KOPT-K1 (cell line): ENCODE data around the gene AQP6.

Source experiments
- H3K27ac ChIP-seq: fragments of 200-600 bp; sonication (generic); 2 replicates; pipeline ENCODE4 v1.5.1; 2016; ENCODE audit warnings: antibody characterized with exemption, mild to moderate bottlenecking, low read depth, low read length; ENCODE audit not compliant: poor library complexity, severe bottlenecking
- H3K36me3 ChIP-seq: fragments of 200-600 bp; sonication (generic); 2 replicates; pipeline ENCODE4 v1.5.1; 2017; ENCODE audit warnings: antibody characterized with exemption, mild to moderate bottlenecking, low read length, moderate library complexity; ENCODE audit not compliant: insufficient read depth
- H3K9me3 ChIP-seq: fragments of 200-600 bp; sonication (generic); 2 replicates; pipeline ENCODE4 v1.5.1; 2017; ENCODE audit warnings: antibody characterized with exemption, low read length, mild to moderate bottlenecking; ENCODE audit not compliant: insufficient read depth, poor library complexity, severe bottlenecking

AQP6 gene

GRCh38 chr12:49948866-49949845, 23.6 kb upstream of the AQP6 start:
- Histone ChIP-seq H3K9me3 (no peaks in the 10 kb centered on the region), H3K36me3 (no peaks in the 10 kb centered on the region), H3K27ac (no peak overlapping the region)

- H3K27ac ChIP-seq: no peak overlapping the region
- H3K36me3 ChIP-seq: no peaks in the 10 kb centered on the region
- H3K9me3 ChIP-seq: no peaks in the 10 kb centered on the region
These were observed 22.9 kb upstream of the AQP6 start for GRCh38 chr12:49949866-49950265.

GRCh38 chr12:49950273-49951251, 22.2 kb upstream of the AQP6 start, which contains the start of gene AQP2:
Gene AQP2 (plus strand): TSS chr12:49950737. CDS start chr12:49950831, 94 bp downstream.
- Histone ChIP-seq H3K27ac (no peak within 1 kb of the TSS), H3K9me3 (no peaks in the 10 kb centered on the region), H3K36me3 (no peaks in the 10 kb centered on the region)

GRCh38 chr12:49951411-49952240, 21.1 kb upstream of the AQP6 start:
- H3K36me3 ChIP-seq: no peaks in the 10 kb centered on the region
- no peak overlapping the region for H3K27ac ChIP-seq
- H3K9me3 ChIP-seq: no peaks in the 10 kb centered on the region

GRCh38 chr12:49952391-49953055, 20.2 kb upstream of the AQP6 start:
- Histone ChIP-seq H3K27ac (no peak overlapping the region), H3K36me3 (no peaks in the 10 kb centered on the region), H3K9me3 (no peaks in the 10 kb centered on the region)

- Histone ChIP-seq H3K27ac (no peak overlapping the region), H3K36me3 (no peaks in the 10 kb centered on the region)
These were observed 19.6 kb upstream of the AQP6 start for GRCh38 chr12:49953151-49953550.

GRCh38 chr12:49953961-49954846, 18.5 kb upstream of the AQP6 start:
- Histone ChIP-seq H3K9me3 (no peaks in the 10 kb centered on the region), H3K36me3 (no peaks in the 10 kb centered on the region), H3K27ac (no peak overlapping the region)

More at GRCh38 chr12:49953151-49953550, 19.6 kb upstream of the AQP6 start:
- H3K9me3 ChIP-seq: no peaks in the 10 kb centered on the region

GRCh38 chr12:49954863-49955830, 17.6 kb upstream of the AQP6 start:
- Histone ChIP-seq H3K9me3 (no peaks in the 10 kb centered on the region), H3K36me3 (no peaks in the 10 kb centered on the region), H3K27ac (no peak overlapping the region)

GRCh38 chr12:49955899-49956662, 16.7 kb upstream of the AQP6 start:
- no peaks in the 10 kb centered on the region for H3K9me3 ChIP-seq
- H3K27ac ChIP-seq: no peak overlapping the region
- no peaks in the 10 kb centered on the region for H3K36me3 ChIP-seq

- Histone ChIP-seq H3K36me3 (no peaks in the 10 kb centered on the region), H3K9me3 (no peaks in the 10 kb centered on the region), H3K27ac (no peak overlapping the region)
These were observed 15.8 kb upstream of the AQP6 start for GRCh38 chr12:49956663-49957569.

GRCh38 chr12:49957570-49957967, 15.2 kb upstream of the AQP6 start:
- Histone ChIP-seq H3K9me3 (no peaks in the 10 kb centered on the region), H3K36me3 (no peaks in the 10 kb centered on the region), H3K27ac (no peak overlapping the region)
